Mononuclear cell (primary cell): ENCODE data around the gene SEMA3A. TPM values are rescaled to one million over a fixed set of nuclear protein-coding genes. Genes with fewer than 3 reads are reported as not detected.
"Not testable (repeated sequence)": the region's sequence is repeated elsewhere in the genome, so short reads cannot be mapped to it uniquely, and the experiment has no call there.

Experiments used
- H3K27me3 ChIP-seq: 2 replicates; pipeline ENCODE4 v1.6.0; 2011; ENCODE audit warnings: low read length, control low read depth; ENCODE audit not compliant: insufficient read depth
- H3K4me1 ChIP-seq: 2 replicates; pipeline ENCODE4 v1.5.1; 2011; ENCODE audit warnings: mild to moderate bottlenecking, low read length, control low read depth; ENCODE audit not compliant: insufficient read depth
- H3K4me3 ChIP-seq: 2 replicates; pipeline ENCODE4 v1.5.1; 2011; ENCODE audit warnings: mild to moderate bottlenecking, low read length, moderate library complexity
- H3K9me3 ChIP-seq: 2 replicates; pipeline ENCODE4 v1.5.1; 2011; ENCODE audit warnings: low read depth, mild to moderate bottlenecking, control low read depth, low read length
- total RNA-seq: library from RNA; depleted of rRNA; stranded (reverse); fragments of >200 nt; gene quantifications from one replicate; pipeline ENCODE4 v1.2.3, GENCODE V29; 2012

The SEMA3A gene
- total RNA-seq, 1 donor, result 0.21 TPM

GRCh38 chr7:84057576-84057975, 137.0 kb downstream of the SEMA3A start:
- Histone ChIP-seq H3K4me3 (no peak overlapping the region), H3K4me1 (no peaks in the 10 kb centered on the region), H3K9me3 (no peaks in the 10 kb centered on the region), H3K27me3 (no peaks in the 10 kb centered on the region)

GRCh38 chr7:84055904-84056605, 138.5 kb downstream of the SEMA3A start:
- Histone ChIP-seq H3K27me3 (no peaks in the 10 kb centered on the region), H3K9me3 (no peaks in the 10 kb centered on the region), H3K4me1 (no peaks in the 10 kb centered on the region), H3K4me3 (no peak overlapping the region)

GRCh38 chr7:84055199-84055598, 139.4 kb downstream of the SEMA3A start:
- H3K4me3 ChIP-seq, H3K27me3 ChIP-seq, H3K4me1 ChIP-seq, H3K9me3 ChIP-seq: not testable (repeated sequence)

- Histone ChIP-seq H3K4me1 (no peaks in the 10 kb centered on the region), H3K27me3 (no peaks in the 10 kb centered on the region), H3K9me3 (no peaks in the 10 kb centered on the region), H3K4me3 (no peak overlapping the region)
Observed at GRCh38 chr7:84049071-84049836, 145.3 kb downstream of the SEMA3A start.

- no peak overlapping the region for H3K4me3 ChIP-seq
- no peaks in the 10 kb centered on the region for H3K4me1 ChIP-seq
- H3K27me3 ChIP-seq, result no peaks in the 10 kb centered on the region
- no peaks in the 10 kb centered on the region for H3K9me3 ChIP-seq
Observed at GRCh38 chr7:84047085-84047484, 147.5 kb downstream of the SEMA3A start.

GRCh38 chr7:84044834-84045233, 149.8 kb downstream of the SEMA3A start:
- H3K4me3 ChIP-seq, result no peak overlapping the region
- no peaks in the 10 kb centered on the region for H3K9me3 ChIP-seq
- H3K4me1 ChIP-seq, result no peaks in the 10 kb centered on the region
- H3K27me3 ChIP-seq, result no peaks in the 10 kb centered on the region

GRCh38 chr7:84043661-84044191, 150.9 kb downstream of the SEMA3A start:
- Histone ChIP-seq H3K4me3 (no peak overlapping the region), H3K27me3 (no peaks in the 10 kb centered on the region), H3K9me3 (no peaks in the 10 kb centered on the region), H3K4me1 (no peaks in the 10 kb centered on the region)

- no peaks in the 10 kb centered on the region for H3K4me1 ChIP-seq
- no peaks in the 10 kb centered on the region for H3K27me3 ChIP-seq
- H3K4me3 ChIP-seq, result no peak overlapping the region
- H3K9me3 ChIP-seq, result no peaks in the 10 kb centered on the region
Observed at GRCh38 chr7:84042110-84042539, 152.5 kb downstream of the SEMA3A start.

GRCh38 chr7:84041649-84042048, 152.9 kb downstream of the SEMA3A start:
- H3K27me3 ChIP-seq, result no peaks in the 10 kb centered on the region
- H3K9me3 ChIP-seq, result no peaks in the 10 kb centered on the region
- H3K4me3 ChIP-seq, result no peak overlapping the region
- H3K4me1 ChIP-seq, result no peaks in the 10 kb centered on the region

GRCh38 chr7:84040355-84040754, 154.2 kb downstream of the SEMA3A start:
- no peak overlapping the region for H3K4me3 ChIP-seq
- no peaks in the 10 kb centered on the region for H3K27me3 ChIP-seq
- no peaks in the 10 kb centered on the region for H3K9me3 ChIP-seq
- no peaks in the 10 kb centered on the region for H3K4me1 ChIP-seq

- H3K9me3 ChIP-seq, result no peaks in the 10 kb centered on the region
- H3K4me1 ChIP-seq, result no peaks in the 10 kb centered on the region
- H3K4me3 ChIP-seq, result no peak overlapping the region
- no peaks in the 10 kb centered on the region for H3K27me3 ChIP-seq
Observed at GRCh38 chr7:84039432-84039831, 155.2 kb downstream of the SEMA3A start.

GRCh38 chr7:84027678-84028077, 166.9 kb downstream of the SEMA3A start:
- H3K27me3 ChIP-seq, result no peaks in the 10 kb centered on the region
- H3K9me3 ChIP-seq, result no peaks in the 10 kb centered on the region
- no peak overlapping the region for H3K4me3 ChIP-seq
- H3K4me1 ChIP-seq, result no peaks in the 10 kb centered on the region

GRCh38 chr7:84025332-84025927, 169.2 kb downstream of the SEMA3A start:
- H3K4me1 ChIP-seq, result no peaks in the 10 kb centered on the region

GRCh38 chr7:84022684-84023308, 171.8 kb downstream of the SEMA3A start:
- H3K4me3 ChIP-seq, result no peak overlapping the region
- H3K9me3 ChIP-seq, result no peaks in the 10 kb centered on the region
- H3K27me3 ChIP-seq, result no peaks in the 10 kb centered on the region
- H3K4me1 ChIP-seq, result no peaks in the 10 kb centered on the region

More at GRCh38 chr7:84025332-84025927, 169.2 kb downstream of the SEMA3A start:
- Histone ChIP-seq H3K9me3 (no peaks in the 10 kb centered on the region), H3K4me3 (no peak overlapping the region), H3K27me3 (no peaks in the 10 kb centered on the region)

- Histone ChIP-seq H3K4me3 (no peak overlapping the region), H3K9me3 (no peaks in the 10 kb centered on the region), H3K27me3 (no peaks in the 10 kb centered on the region), H3K4me1 (no peaks in the 10 kb centered on the region)
Observed at GRCh38 chr7:84022009-84022408, 172.6 kb downstream of the SEMA3A start.
